Natural killer cell treated with Interleukin-12 subunit alpha and Interleukin-12 subunit beta and Interleukin-15 and Interleukin-18, amount 100 ng/mL, for 72 hours (primary cell): ENCODE data around the gene DPP6. TPM values are rescaled to one million over a fixed set of nuclear protein-coding genes. Genes with fewer than 3 reads are reported as not detected.
"Not testable (repeated sequence)": the region's sequence is repeated elsewhere in the genome, so short reads cannot be mapped to it uniquely, and the experiment has no call there.

ENCODE experiments used
- ATAC-seq, 2 donors: fragments of 150-1000 bp; cut with Tn5 transposase in 1 of 2; sonication (Bioruptor Pico), chemical (Tn5 transposase) in 1 of 2; 2 replicates each; pipeline ENCODE4 v1.10.0; 2021
- DNase-seq: peaks from one replicate; pipeline ENCODE4 v3.0.0; 2022; ENCODE audit warnings: low spot score
- H3K27ac Mint-ChIP-seq, 2 donors: 1 replicate in 1 of 2; 2 replicates in 1 of 2; pipeline ENCODE4 v1.8.0; 2022; ENCODE audit warnings: mixed read lengths in 2 of 2, mild to moderate bottlenecking in 1 of 2, moderate library complexity in 1 of 2
- H3K27me3 Mint-ChIP-seq, 2 donors: 1 replicate in 1 of 2; 2 replicates in 1 of 2; pipeline ENCODE4 v1.8.0; 2022; ENCODE audit warnings: mixed read lengths in 2 of 2
- H3K36me3 Mint-ChIP-seq: one replicate; pipeline ENCODE4 v1.8.0; 2022; ENCODE audit warnings: mixed read lengths
- H3K4me1 Mint-ChIP-seq, 2 donors: 1 replicate in 1 of 2; 2 replicates in 1 of 2; pipeline ENCODE4 v1.8.0; 2022; ENCODE audit warnings: low read depth in 2 of 2, mixed read lengths in 2 of 2, mild to moderate bottlenecking in 1 of 2
- H3K4me3 Mint-ChIP-seq: one replicate; pipeline ENCODE4 v1.8.0; 2022; ENCODE audit warnings: mixed read lengths
- H3K9me3 Mint-ChIP-seq: 2 replicates; pipeline ENCODE4 v1.8.0; 2022; ENCODE audit warnings: mixed read lengths
- total RNA-seq, 2 donors: library from RNA; stranded (reverse); gene quantifications; one replicate each; pipeline ENCODE4 v1.2.3, GENCODE V29; 2022

DPP6 gene
- total RNA-seq, 2 donors from 2014 or later: not detected

GRCh38 chr7:154656618-154657017, 604.4 kb downstream of the DPP6 start:
- ATAC-seq (no peak), DNase-seq (no peak)
- Mint-ChIP-seq H3K9me3 (peaks cover 11% of the 10 kb centered on the region), H3K27me3 (no peaks in the 10 kb centered on the region), H3K36me3 (no peaks in the 10 kb centered on the region), H3K4me1 (no peaks in the 10 kb centered on the region), H3K27ac (no peak overlapping the region), H3K4me3 (no peak overlapping the region)

DNA sequence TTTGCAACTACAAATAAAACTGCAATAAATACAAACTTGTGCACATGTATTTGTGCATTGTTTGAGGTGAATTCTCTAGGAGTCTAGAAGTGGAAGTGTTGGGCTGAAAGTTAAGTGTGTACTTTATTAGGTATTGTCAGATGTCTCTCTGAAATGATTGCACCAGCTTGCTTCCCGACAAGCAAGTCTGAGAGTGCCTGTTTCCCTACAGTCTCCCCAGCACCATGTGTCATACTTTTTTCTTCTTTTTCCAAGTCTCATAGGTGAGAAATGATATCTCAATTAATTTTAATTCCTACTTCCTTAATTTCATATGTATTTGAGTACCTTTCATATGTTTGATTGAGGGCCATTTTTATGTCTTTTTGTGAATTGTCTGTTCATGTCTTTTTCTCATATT, 614.6 kb downstream of the DPP6 start:
- DNase-seq (no peak), ATAC-seq (no peak)
- H3K27me3 Mint-ChIP-seq: no peaks in the 10 kb centered on the region
- H3K36me3 Mint-ChIP-seq: no peaks in the 10 kb centered on the region
- peaks cover 21% of the 10 kb centered on the region for H3K9me3 Mint-ChIP-seq
- no peak overlapping the region for H3K27ac Mint-ChIP-seq
- H3K4me1 Mint-ChIP-seq: no peaks in the 10 kb centered on the region
- H3K4me3 Mint-ChIP-seq: no peak overlapping the region

GRCh38 chr7:154672659-154673415, 620.6 kb downstream of the DPP6 start:
- DNase-seq (no peak), ATAC-seq (no peak)
- H3K4me1 Mint-ChIP-seq: no peaks in the 10 kb centered on the region
- peaks cover 14% of the 10 kb centered on the region for H3K9me3 Mint-ChIP-seq
- H3K36me3 Mint-ChIP-seq: no peaks in the 10 kb centered on the region
- H3K4me3 Mint-ChIP-seq: no peak overlapping the region
- no peaks in the 10 kb centered on the region for H3K27me3 Mint-ChIP-seq
- no peak overlapping the region for H3K27ac Mint-ChIP-seq

DNA sequence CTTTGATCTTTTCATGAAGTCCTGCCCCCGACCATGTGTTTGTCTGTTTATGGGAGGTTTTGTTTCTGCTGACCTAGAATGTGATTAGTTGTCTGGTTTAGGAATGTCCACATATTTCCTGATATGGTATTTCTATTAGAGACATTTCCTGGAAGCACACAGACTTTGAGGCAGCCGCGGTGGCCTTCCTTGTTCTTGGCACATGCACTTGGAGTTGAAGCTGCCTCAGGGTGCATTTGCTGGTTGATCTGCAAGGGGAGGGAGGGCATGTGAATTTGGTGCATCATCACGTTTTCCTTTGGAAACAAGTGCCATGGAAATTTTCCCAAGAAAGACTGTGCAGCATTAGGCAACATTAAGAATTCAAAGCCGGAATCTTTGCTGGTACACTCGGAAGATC, 622.0 kb downstream of the DPP6 start:
- no peaks in the 10 kb centered on the region for H3K27me3 Mint-ChIP-seq
- no peak overlapping the region for H3K4me3 Mint-ChIP-seq
- H3K27ac Mint-ChIP-seq: no peak overlapping the region
- H3K36me3 Mint-ChIP-seq: no peaks in the 10 kb centered on the region
- H3K9me3 Mint-ChIP-seq: peaks cover 12% of the 10 kb centered on the region
- no peak for DNase-seq
- no peaks in the 10 kb centered on the region for H3K4me1 Mint-ChIP-seq
- ATAC-seq: no peak

GRCh38 chr7:154675560-154675959, 623.4 kb downstream of the DPP6 start:
- ATAC-seq (no peak), DNase-seq (no peak)
- Mint-ChIP-seq H3K27me3 (no peaks in the 10 kb centered on the region), H3K4me3 (no peak overlapping the region), H3K36me3 (no peaks in the 10 kb centered on the region), H3K4me1 (no peaks in the 10 kb centered on the region), H3K27ac (no peak overlapping the region), H3K9me3 (peaks cover 11% of the 10 kb centered on the region)

DNA sequence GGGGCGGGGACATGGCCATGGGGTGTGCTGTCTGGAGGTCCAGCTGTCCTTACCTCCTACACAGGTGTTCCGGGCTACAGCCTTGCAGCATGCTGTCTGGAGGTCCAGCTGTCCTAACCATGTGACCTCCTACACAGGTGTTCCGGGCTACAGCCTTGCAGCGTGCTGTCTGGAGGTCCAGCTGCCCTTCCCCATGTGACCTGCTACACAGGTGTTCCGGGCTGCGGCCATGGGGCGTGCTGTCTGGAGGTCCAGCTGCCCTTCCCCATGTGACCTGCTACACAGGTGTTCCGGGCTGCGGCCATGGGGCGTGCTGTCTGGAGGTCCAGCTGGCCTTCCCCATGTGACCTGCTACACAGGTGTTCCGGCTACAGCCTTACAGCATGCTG, 623.8 kb downstream of the DPP6 start:
- H3K27ac Mint-ChIP-seq, ATAC-seq, H3K36me3 Mint-ChIP-seq, H3K27me3 Mint-ChIP-seq, H3K4me1 Mint-ChIP-seq, DNase-seq, H3K4me3 Mint-ChIP-seq: not testable (repeated sequence)
- H3K9me3 Mint-ChIP-seq: peaks cover 11% of the 10 kb centered on the region

DNA sequence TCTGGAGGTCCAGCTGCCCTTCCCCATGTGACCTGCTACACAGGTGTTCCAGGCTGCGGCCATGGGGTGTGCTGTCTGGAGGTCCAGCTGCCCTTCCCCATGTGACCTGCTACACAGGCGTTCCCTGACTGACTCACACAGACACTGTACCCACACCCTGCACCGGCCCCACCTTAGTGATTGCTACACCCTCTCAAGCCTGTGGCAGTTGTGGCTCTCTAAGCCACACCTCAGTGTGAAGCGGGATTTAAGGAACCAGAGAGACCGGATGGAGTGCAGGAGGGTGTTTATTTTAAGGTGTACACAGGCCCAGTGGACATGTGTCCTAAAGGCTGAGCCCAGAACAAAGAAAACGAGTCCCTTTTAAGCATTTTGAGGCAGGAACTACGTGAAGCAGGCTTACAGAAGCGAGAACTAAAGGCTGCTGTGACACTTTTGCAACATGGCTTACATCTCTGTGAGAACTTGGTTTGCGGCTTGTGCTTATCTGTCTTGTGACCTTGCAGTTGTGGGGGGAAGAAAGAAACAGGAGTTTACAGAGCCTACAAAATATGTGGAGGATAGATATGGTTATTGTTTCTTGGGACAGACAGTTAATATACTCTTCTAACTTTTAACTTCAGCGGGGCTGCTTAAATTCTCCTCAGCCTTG, 624.4 kb downstream of the DPP6 start:
- H3K27ac Mint-ChIP-seq: no peak overlapping the region
- H3K4me3 Mint-ChIP-seq: no peak overlapping the region
- peaks cover 11% of the 10 kb centered on the region for H3K9me3 Mint-ChIP-seq
- DNase-seq (no peak), ATAC-seq (no peak)
- no peaks in the 10 kb centered on the region for H3K36me3 Mint-ChIP-seq
- no peaks in the 10 kb centered on the region for H3K4me1 Mint-ChIP-seq
- H3K27me3 Mint-ChIP-seq: no peaks in the 10 kb centered on the region

GRCh38 chr7:154677454-154677853, 625.3 kb downstream of the DPP6 start:
- H3K27ac Mint-ChIP-seq: no peak overlapping the region
- no peaks in the 10 kb centered on the region for H3K36me3 Mint-ChIP-seq
- no peak for DNase-seq
- no peak overlapping the region for H3K4me3 Mint-ChIP-seq
- H3K9me3 Mint-ChIP-seq: peaks cover 11% of the 10 kb centered on the region
- ATAC-seq: no peak
- no peaks in the 10 kb centered on the region for H3K27me3 Mint-ChIP-seq
- H3K4me1 Mint-ChIP-seq: no peaks in the 10 kb centered on the region

DNA sequence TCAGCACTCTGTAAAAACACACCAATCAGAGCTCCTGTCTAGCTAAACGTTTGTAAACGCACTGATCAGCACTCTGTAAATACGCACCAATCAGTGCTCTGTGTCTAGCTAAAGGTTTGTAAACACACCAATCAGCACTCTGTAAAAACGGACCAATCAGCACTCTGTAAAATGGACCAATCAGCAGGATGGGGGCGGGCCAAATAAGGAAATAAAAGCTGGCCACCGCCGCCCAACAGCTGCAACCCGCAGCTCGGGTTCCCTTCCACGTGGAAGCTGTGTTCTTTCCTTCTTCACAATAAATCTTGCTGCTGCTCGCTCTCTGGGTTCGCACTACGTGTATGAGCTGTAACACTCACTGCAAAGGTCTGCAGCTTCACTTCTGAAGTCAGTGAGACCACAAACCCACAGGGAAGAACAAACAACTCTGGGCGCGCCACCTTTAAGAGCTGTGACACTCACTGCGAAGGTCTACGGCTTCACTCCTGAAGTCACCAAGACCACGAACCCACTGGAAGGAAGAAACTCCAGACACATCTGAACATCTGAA, 625.9 kb downstream of the DPP6 start:
- H3K9me3 Mint-ChIP-seq: peaks cover 12% of the 10 kb centered on the region
- not testable (repeated sequence) for H3K4me1 Mint-ChIP-seq, ATAC-seq, H3K27ac Mint-ChIP-seq, H3K36me3 Mint-ChIP-seq, H3K27me3 Mint-ChIP-seq, DNase-seq, H3K4me3 Mint-ChIP-seq

GRCh38 chr7:154679379-154680053, 627.3 kb downstream of the DPP6 start:
- DNase-seq (no peak), ATAC-seq (no peak)
- Mint-ChIP-seq H3K4me3 (no peak overlapping the region), H3K36me3 (no peaks in the 10 kb centered on the region), H3K27me3 (no peaks in the 10 kb centered on the region), H3K9me3 (peaks cover 21% of the 10 kb centered on the region), H3K4me1 (no peaks in the 10 kb centered on the region), H3K27ac (no peak overlapping the region)

GRCh38 chr7:154680894-154681659, 628.9 kb downstream of the DPP6 start:
- ATAC-seq (no peak), DNase-seq (no peak)
- no peak overlapping the region for H3K4me3 Mint-ChIP-seq
- no peaks in the 10 kb centered on the region for H3K36me3 Mint-ChIP-seq
- no peaks in the 10 kb centered on the region for H3K4me1 Mint-ChIP-seq
- H3K9me3 Mint-ChIP-seq: peaks cover 14% of the 10 kb centered on the region
- no peaks in the 10 kb centered on the region for H3K27me3 Mint-ChIP-seq
- no peak overlapping the region for H3K27ac Mint-ChIP-seq

DNA sequence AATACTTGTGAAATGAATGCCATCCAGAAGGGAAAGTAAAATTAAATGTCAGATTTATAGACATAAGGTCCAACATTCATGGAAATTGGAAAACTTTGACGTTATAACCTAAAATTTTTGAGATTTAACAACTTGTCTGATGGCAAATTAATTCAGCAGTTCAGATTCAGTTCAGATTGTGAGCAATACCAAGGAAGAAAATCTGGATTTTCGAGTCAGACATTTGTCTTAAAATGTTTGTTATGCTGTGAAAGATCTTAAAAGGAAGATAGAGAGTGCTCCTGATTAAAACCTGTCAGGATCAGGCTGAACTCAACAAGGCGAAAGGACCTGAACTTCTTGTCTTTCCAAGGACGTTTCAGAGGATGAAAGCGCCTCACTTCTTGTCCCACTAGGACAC, 629.8 kb downstream of the DPP6 start:
- Mint-ChIP-seq H3K4me3 (no peak overlapping the region), H3K27ac (no peak overlapping the region), H3K4me1 (no peaks in the 10 kb centered on the region), H3K9me3 (peaks cover 14% of the 10 kb centered on the region), H3K27me3 (no peaks in the 10 kb centered on the region), H3K36me3 (no peaks in the 10 kb centered on the region)
- ATAC-seq: no peak
- DNase-seq: no peak

GRCh38 chr7:154684666-154685563, 632.7 kb downstream of the DPP6 start:
- H3K36me3 Mint-ChIP-seq: no peaks in the 10 kb centered on the region
- H3K9me3 Mint-ChIP-seq: peaks cover 14% of the 10 kb centered on the region
- H3K27ac Mint-ChIP-seq: no peak overlapping the region
- DNase-seq (no peak), ATAC-seq (no peak)
- no peak overlapping the region for H3K4me3 Mint-ChIP-seq
- H3K4me1 Mint-ChIP-seq: no peaks in the 10 kb centered on the region
- no peaks in the 10 kb centered on the region for H3K27me3 Mint-ChIP-seq
